Adrenal gland (tissue), 12 donors: ENCODE results near the gene TEX53. TPM values are rescaled to one million over a fixed set of nuclear protein-coding genes. Genes with fewer than 3 reads are reported as not detected.

Experiments used
- DNase-seq, 7 donors: peaks; one replicate each; pipeline ENCODE4 v3.0.0-alpha.2; 2019 to 2020
- H3K27ac ChIP-seq, 5 donors: fragments of 200-600 bp; sonication (generic) in 4 of 5; 1 replicate in 3 of 5; 2 replicates in 2 of 5; pipeline versions ENCODE4 v1.5.1 to v1.8.0; 2016 to 2020; ENCODE audit warnings: mild to moderate bottlenecking in 1 of 5
- H3K27me3 ChIP-seq: fragments of 200-600 bp; 2 replicates; pipeline ENCODE4 v1.8.0; 2021
- H3K36me3 ChIP-seq, 2 donors: fragments of 200-600 bp; replicated peaks in 1 of 2; 1 replicate in 1 of 2; 2 replicates in 1 of 2; pipeline versions ENCODE4 v1.5.1 to v1.8.0; 2018 to 2022
- H3K4me1 ChIP-seq, 2 donors: fragments of 200-600 bp; replicated peaks in 1 of 2; 1 replicate in 1 of 2; 2 replicates in 1 of 2; pipeline versions ENCODE4 v1.5.1 to v1.8.0; 2018 to 2021
- H3K4me3 ChIP-seq, 4 donors: fragments of 200-600 bp; sonication (generic) in 3 of 4; one replicate each; pipeline ENCODE4 v1.5.1; 2016 to 2018
- H3K9me3 ChIP-seq, 3 donors: fragments of 200-600 bp; sonication (generic) in 1 of 3; replicated peaks in 1 of 3; 1 replicate in 2 of 3; 2 replicates in 1 of 3; pipeline versions ENCODE4 v1.5.1 to v1.8.0; 2016 to 2021
- CTCF ChIP-seq, 6 experiments: fragments of 450-650 bp in 4 of 6; fragments of 200-600 bp in 2 of 6; sonication (generic) in 1 of 6; IDR thresholded peaks; 1 replicate in 5 of 6; 2 replicates in 1 of 6; pipeline versions ENCODE4 v1.5.1 to v1.8.0; 2016 to 2021; ENCODE audit warnings: antibody characterized with exemption in 6 of 6, mild to moderate bottlenecking in 2 of 6, moderate library complexity in 1 of 6
- POLR2A ChIP-seq, 2 donors: fragments of 450-650 bp; IDR thresholded peaks; one replicate each; pipeline ENCODE4 v1.6.1; 2017; ENCODE audit warnings: antibody characterized with exemption in 2 of 2, mild to moderate bottlenecking in 2 of 2, moderate library complexity in 1 of 2
- WGBS, 4 donors: extraction: QIAGEN DNeasy Blood & Tissue Kit in 2 of 4; methylation state at CpG; one replicate each; pipeline versions ENCODE4 v1.1.5 to v1.1.7; 2013 to 2017; 5-methylcytosine and 5-hydroxymethylcytosine counted together
- intact Hi-C, 2 donors: fragments of 100-400 bp; cut with DNase I; formaldehyde crosslinking; loops; one replicate each; pipeline versions ENCODE4 v1.14.1 to v1.15.0; 2022 to 2023
- polyA plus RNA-seq, 3 donors: library from polyadenylated mRNA; stranded (reverse); fragments of 200-250 nt in 2 of 3; fragments of 350-450 nt in 1 of 3; fragmentation: Illumina TruSeq in 1 of 3; extraction: RNeasy Lipid Tissue Mini Kit (QIAGEN cat#74804) in 1 of 3; gene quantifications; one replicate each; pipeline ENCODE4 v1.2.3, GENCODE V29; 2013 to 2014
- total RNA-seq, 9 donors: library from RNA; depleted of rRNA in 4 of 9; stranded (reverse); fragments of >200 nt in 4 of 9; fragments of 120-200 nt in 1 of 9; fragmentation: NEBNext Ultra II Directional in 1 of 9; extraction: Animal tissue kit (Norgen Biotek cat#: 25700) in 1 of 9; gene quantifications; one replicate each; pipeline versions ENCODE4 v1.1.0 to v1.2.4, GENCODE V29; 2013 to 2023
- donor health status: healthy with polysubstance abuse.
- donor health status: Bipolar disorder and iron deficiency.
- donor health status: DM: yes; HTN: yes; CAD: no.
- donor health status: DM: no; HTN: no; CAD: no.
- donor health status: DM: no; HTN: no; CAD: no.
- donor health status: DM: yes; HTN: yes; CAD: no.

TEX53 gene
- total and polyA plus RNA-seq, 12 donors: not detected

DNA sequence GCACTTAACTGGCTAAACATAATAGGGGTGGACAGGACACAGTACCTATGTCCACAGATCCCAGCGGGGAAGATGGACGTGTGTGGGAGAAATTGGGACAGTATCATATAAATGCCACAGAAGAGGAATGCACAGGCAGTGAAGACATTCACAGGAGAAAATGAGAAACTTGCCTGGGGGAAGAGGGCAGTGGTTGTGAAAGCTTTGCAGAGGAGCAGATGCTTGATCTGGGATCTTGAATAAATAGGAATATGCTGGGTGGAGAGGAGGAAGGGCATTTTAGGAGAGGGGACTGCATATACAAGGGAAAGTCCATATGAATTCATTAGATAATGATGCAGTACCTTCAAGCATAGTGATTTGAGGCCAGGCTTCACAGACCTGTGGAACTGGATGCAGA is 32.9 kb downstream of the TEX53 start:
- intact Hi-C loops: no loop called here
- H3K4me3 ChIP-seq: no peak overlapping the region
- peaks cover 5 to 9% of the 10 kb centered on the region in 2 donors for H3K4me1 ChIP-seq
- no peaks in the 10 kb centered on the region for H3K27me3 ChIP-seq
- H3K9me3 ChIP-seq: no peaks in the 10 kb centered on the region
- H3K36me3 ChIP-seq: peaks cover 0 to 31% of the 10 kb centered on the region in 2 donors
- TF ChIP-seq POLR2A (IDR thresholded peaks at IDR 0.05) (no peak), CTCF (IDR thresholded peaks at IDR 0.05) (no peak)
- no peak for DNase-seq
- H3K27ac ChIP-seq: no peak overlapping the region
- 91 to 97% (median 92%) methylated on average over 2 of the region's 2 CpGs for WGBS, 4 donors

DNA sequence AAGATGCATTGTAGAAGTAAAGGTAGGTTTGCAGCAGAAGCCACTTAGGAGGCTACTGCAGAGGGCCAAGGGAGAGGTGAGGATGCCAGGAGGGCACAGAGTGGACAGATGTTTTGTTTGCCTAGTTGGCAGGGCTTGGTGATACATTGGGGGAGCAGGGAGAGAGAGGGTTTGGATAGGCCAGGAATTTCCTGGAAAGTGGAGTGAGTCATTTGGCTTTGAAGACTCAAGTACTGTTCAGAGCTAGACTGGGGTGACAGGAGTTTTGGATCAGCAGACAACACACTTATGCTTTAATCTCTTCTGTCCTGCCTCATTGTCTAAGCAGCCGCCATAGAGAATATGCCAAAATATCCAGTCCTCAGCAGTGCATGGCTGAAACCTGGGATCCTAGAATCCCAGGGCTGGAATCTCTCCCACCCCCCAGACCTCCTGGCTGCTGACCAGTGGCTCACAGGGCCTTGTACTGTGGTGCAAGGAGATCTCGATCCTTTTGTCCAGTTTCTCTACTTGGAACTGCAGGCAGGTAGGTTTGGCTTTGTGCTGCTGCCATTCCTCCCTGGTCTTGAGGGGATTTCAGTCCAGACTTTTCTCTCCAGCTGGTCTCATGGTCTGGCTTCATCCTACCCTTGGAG is 35.5 kb downstream of the TEX53 start:
- Histone ChIP-seq H3K27me3 (no peaks in the 10 kb centered on the region), H3K36me3 (peaks cover 0 to 7% of the 10 kb centered on the region in 2 donors), H3K4me3 (no peak overlapping the region), H3K9me3 (no peaks in the 10 kb centered on the region), H3K4me1 (peaks cover 5 to 14% of the 10 kb centered on the region in 2 donors), H3K27ac (peak overlapping the region in 3 of 5 donors; percentile 55 to 74 (median 73))
- intact Hi-C loops: no loop called here
- 18 to 58% (median 38%) methylated on average over 1 to 2 of the region's 2 CpGs for WGBS, 4 donors
- TF ChIP-seq CTCF (IDR thresholded peaks at IDR 0.05) (no peak), POLR2A (IDR thresholded peaks at IDR 0.05) (peak in 1 of 2 donors; percentile 49)
- DNase-seq: peak; percentile 46 to 81 (median 68)

- intact Hi-C loops: no loop called here
- H3K4me1 ChIP-seq: peaks cover 5 to 19% of the 10 kb centered on the region in 2 donors
- WGBS, 4 donors: 80 to 89% (median 86%) methylated on average over 7 of the region's 7 CpGs
- no peak for DNase-seq
- peak overlapping the region in 2 of 5 donors; percentile 73 to 74 for H3K27ac ChIP-seq
- H3K4me3 ChIP-seq: no peak overlapping the region
- H3K36me3 ChIP-seq: peaks cover 0 to 2% of the 10 kb centered on the region in 2 donors
- TF ChIP-seq POLR2A (IDR thresholded peaks at IDR 0.05) (no peak), CTCF (IDR thresholded peaks at IDR 0.05) (no peak)
- H3K27me3 ChIP-seq: no peaks in the 10 kb centered on the region
- no peaks in the 10 kb centered on the region for H3K9me3 ChIP-seq
These were observed 36.0 kb downstream of the TEX53 start for GRCh38 chr9:114621561-114621960.

DNA sequence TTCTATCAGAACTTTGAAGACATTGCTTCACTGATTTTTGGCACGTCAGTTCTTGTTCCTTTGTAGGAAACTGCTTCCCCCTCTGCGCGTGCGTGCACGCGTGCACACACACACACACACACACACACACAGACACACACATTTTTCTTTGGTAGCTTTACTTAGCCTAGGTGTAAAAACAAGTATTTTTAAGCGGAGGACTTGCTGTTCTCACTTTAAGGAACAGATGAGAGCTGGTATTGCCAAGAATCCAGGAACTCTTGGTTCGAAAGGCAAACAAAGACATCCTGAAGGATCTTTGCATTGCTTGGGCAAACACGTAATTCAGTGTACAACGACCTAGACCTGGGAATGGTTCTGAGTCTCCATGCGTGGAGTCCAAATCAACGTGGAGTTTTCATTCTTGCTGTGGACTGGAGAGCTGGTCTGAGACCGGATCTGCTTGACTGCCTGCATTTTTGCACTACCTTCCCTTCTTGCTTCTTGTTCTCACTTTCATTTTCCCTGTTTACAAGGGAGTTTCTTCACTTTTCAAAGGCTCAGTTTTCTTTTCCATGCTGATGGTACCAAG is 38.3 kb downstream of the TEX53 start:
- Histone ChIP-seq H3K27me3 (no peaks in the 10 kb centered on the region), H3K4me3 (no peak overlapping the region), H3K27ac (peak overlapping the region in 2 of 5 donors; percentile 70 to 72), H3K36me3 (no peaks in the 10 kb centered on the region), H3K9me3 (no peaks in the 10 kb centered on the region), H3K4me1 (peaks cover 5 to 20% of the 10 kb centered on the region in 2 donors)
- TF ChIP-seq CTCF (IDR thresholded peaks at IDR 0.05) (no peak), POLR2A (IDR thresholded peaks at IDR 0.05) (no peak)
- intact Hi-C loops: loop anchor here in 1 of 2 donors (5.0 kb wide), 1 partner anchor 33 kb away; no protein-coding TSS in a partner anchor
- no peak for DNase-seq
- 72 to 84% (median 78%) methylated on average over 13 of the region's 13 CpGs for WGBS, 4 donors
